Stimulated activated CD4-positive, alpha-beta T cell treated with anti-CD3 and anti-CD28 coated beads, Interleukin-15, amount 100 ng/mL, for 24 hours (primary cell): Measurements from ENCODE around the gene TSPAN6.

Experiments used
- DNase-seq: peaks from one replicate; pipeline ENCODE4 v3.0.0-alpha.2; 2020

TSPAN6 gene

GRCh38 chrX:100636321-100636991 lies at the start of gene TSPAN6:
Gene TSPAN6 (minus strand): TSS chrX:100636806. CDS start chrX:100636694, 112 bp downstream.
- peak; percentile 84 for DNase-seq

GRCh38 chrX:100685997-100686305 lies 49.3 kb upstream of the TSPAN6 start:
- no peak for DNase-seq

- peak; percentile 69 for DNase-seq
Observed at GRCh38 chrX:100685284-100685996, 48.8 kb upstream of the TSPAN6 start.

GRCh38 chrX:100682939-100683338 lies 46.3 kb upstream of the TSPAN6 start:
- no peak for DNase-seq

GRCh38 chrX:100681599-100681998 lies 45.0 kb upstream of the TSPAN6 start:
- no peak for DNase-seq

- DNase-seq = no peak
Observed at GRCh38 chrX:100680756-100681155, 44.1 kb upstream of the TSPAN6 start.

GRCh38 chrX:100677611-100678181 lies 41.1 kb upstream of the TSPAN6 start:
- no peak for DNase-seq

- no peak for DNase-seq
Observed at GRCh38 chrX:100674705-100675104, 38.1 kb upstream of the TSPAN6 start.

- no peak for DNase-seq
Observed at GRCh38 chrX:100673397-100673953, 36.9 kb upstream of the TSPAN6 start.

- DNase-seq = no peak
Observed at GRCh38 chrX:100672966-100673365, 36.4 kb upstream of the TSPAN6 start.

GRCh38 chrX:100663642-100664041 lies 27.0 kb upstream of the TSPAN6 start:
- DNase-seq = no peak

GRCh38 chrX:100662796-100663195 lies 26.2 kb upstream of the TSPAN6 start:
- DNase-seq = no peak

- no peak for DNase-seq
Observed at GRCh38 chrX:100662170-100662569, 25.6 kb upstream of the TSPAN6 start.

- no peak for DNase-seq
Observed at GRCh38 chrX:100659431-100660137, 23.0 kb upstream of the TSPAN6 start.

GRCh38 chrX:100658941-100659381 lies 22.4 kb upstream of the TSPAN6 start:
- DNase-seq = no peak

- no peak for DNase-seq
Observed at GRCh38 chrX:100654261-100654660, 17.7 kb upstream of the TSPAN6 start.

- DNase-seq = no peak
Observed at GRCh38 chrX:100652266-100652665, 15.7 kb upstream of the TSPAN6 start.

GRCh38 chrX:100650841-100651240 lies 14.2 kb upstream of the TSPAN6 start:
- DNase-seq = no peak

- no peak for DNase-seq
Observed at GRCh38 chrX:100649550-100650356, 13.1 kb upstream of the TSPAN6 start.

- no peak for DNase-seq
Observed at GRCh38 chrX:100648458-100649417, 12.1 kb upstream of the TSPAN6 start.

- DNase-seq = no peak
Observed at GRCh38 chrX:100647739-100648138, 11.1 kb upstream of the TSPAN6 start.
